OCI-LY1 (cell line): ENCODE results near the gene ORMDL3.

Experiments used
- EZH2 ChIP-seq: fragments of 200-600 bp; sonication (generic), shearing (Covaris generic); IDR thresholded peaks from 2 replicates; pipeline ENCODE4 v1.8.0; 2017; ENCODE audit warnings: borderline replicate concordance, mixed run types, mild to moderate bottlenecking, antibody characterized with exemption, low read length, moderate library complexity, mixed read lengths
- TF ChIP-seq, protein P1 (sequence below): fragments of 200-600 bp; sonication (generic), shearing (Covaris generic); IDR thresholded peaks from 2 replicates; pipeline ENCODE4 v1.5.1; 2017; ENCODE audit warnings: mild to moderate bottlenecking, antibody characterized with exemption, low read length, moderate library complexity, mixed read lengths

DNA sequence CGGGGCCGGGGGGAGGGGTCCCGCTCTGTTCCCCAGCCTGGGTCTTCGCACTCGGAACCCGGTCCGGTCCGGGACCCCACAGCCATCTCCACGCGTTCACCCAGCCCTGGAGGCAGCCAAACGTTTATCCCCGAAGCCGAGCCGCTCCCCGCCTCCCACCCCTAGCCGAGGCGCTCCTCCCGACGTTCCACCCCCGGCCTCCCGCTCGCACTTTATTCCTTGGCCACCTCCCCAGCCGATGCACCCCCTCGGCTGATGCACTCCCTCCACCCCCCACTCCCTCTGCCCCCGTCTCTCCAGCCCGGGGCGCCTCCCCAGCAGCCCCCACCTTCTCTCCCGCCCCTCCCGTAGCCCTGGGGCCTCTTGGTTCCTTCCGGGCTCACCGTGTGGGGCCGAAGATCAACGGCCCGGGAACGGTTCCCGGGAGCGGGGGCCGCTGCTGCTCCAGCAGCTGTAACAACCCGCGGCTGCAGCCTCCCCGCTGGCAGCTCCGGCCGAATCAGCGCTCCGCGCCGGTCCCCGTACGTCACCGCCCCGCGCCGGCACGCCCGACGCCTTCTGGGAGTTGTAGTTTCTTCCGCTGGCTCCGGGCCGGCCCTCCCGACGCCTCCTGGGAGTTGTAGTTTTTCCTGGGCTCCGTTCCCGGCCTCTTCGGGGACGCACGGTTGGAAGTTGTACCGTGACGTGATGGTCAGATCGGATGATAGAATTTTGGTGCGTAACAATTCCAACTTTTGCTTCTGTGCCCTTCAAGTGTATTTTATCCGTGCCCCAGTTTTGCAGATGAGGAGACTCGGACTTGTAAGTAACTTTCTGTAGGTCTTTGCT is at the start of gene ORMDL3, which contains the start of gene LRRC3C:
- TF ChIP-seq, protein P1, sequence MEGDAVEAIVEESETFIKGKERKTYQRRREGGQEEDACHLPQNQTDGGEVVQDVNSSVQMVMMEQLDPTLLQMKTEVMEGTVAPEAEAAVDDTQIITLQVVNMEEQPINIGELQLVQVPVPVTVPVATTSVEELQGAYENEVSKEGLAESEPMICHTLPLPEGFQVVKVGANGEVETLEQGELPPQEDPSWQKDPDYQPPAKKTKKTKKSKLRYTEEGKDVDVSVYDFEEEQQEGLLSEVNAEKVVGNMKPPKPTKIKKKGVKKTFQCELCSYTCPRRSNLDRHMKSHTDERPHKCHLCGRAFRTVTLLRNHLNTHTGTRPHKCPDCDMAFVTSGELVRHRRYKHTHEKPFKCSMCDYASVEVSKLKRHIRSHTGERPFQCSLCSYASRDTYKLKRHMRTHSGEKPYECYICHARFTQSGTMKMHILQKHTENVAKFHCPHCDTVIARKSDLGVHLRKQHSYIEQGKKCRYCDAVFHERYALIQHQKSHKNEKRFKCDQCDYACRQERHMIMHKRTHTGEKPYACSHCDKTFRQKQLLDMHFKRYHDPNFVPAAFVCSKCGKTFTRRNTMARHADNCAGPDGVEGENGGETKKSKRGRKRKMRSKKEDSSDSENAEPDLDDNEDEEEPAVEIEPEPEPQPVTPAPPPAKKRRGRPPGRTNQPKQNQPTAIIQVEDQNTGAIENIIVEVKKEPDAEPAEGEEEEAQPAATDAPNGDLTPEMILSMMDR: no peak
- no peak for TF ChIP-seq EZH2
